Measurements from ENCODE around the gene ST7. TPM values are rescaled to one million over a fixed set of nuclear protein-coding genes. Genes with fewer than 3 reads are reported as not detected.

Gene ST7
- total and polyA plus RNA-seq, 2 of the 8 experiments (the other 6 are each of a cell fraction or from before 2014, with no cell fraction given) = 16.3 to 18.0 TPM

DNA sequence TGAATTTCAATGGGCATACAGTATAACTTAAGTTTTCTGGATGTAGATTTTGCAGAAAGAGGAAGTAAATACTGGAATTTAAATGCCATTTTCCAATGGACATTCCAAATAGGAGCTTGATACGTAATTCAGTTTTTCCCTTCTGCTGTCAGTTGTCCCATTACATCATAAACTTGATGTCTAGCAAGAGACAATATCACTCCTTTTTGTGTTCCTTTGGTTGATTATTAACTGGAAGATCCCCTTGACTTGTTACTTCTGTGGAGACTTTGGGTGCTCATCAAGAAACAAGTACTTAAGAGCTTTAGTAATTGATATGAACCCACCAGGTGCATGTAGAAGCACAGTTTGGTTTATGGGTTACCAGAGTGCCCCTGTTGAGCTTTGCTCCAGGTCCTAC is 116.1 kb downstream of the ST7 start (continued):
- TF ChIP-seq SIRT6 (IDR thresholded peaks at IDR 0.05; ENCODE audit: low read length) = no peak
- TF ChIP-seq EZH2 (IDR thresholded peaks at IDR 0.05; ENCODE audit: low read depth, low read length, severe bottlenecking) = no peak

All from H1 (cell line).